Suprapubic skin (tissue), 4 donors: ENCODE data around the gene DAND5. TPM values are rescaled to one million over a fixed set of nuclear protein-coding genes. Genes with fewer than 3 reads are reported as not detected.

Experiments used
- DNase-seq, 2 donors: peaks; one replicate each; pipeline ENCODE4 v3.0.0-alpha.2; 2019; ENCODE audit warnings: low spot score in 2 of 2
- H3K27ac ChIP-seq: fragments of 200-600 bp; sonication (generic); one replicate; pipeline ENCODE4 v1.5.1; 2019
- H3K27me3 ChIP-seq: fragments of 200-600 bp; sonication (generic); one replicate; pipeline ENCODE4 v1.5.1; 2019
- H3K36me3 ChIP-seq: fragments of 200-600 bp; sonication (generic); one replicate; pipeline ENCODE4 v1.5.1; 2019
- H3K4me1 ChIP-seq: fragments of 200-600 bp; sonication (generic); one replicate; pipeline ENCODE4 v1.5.1; 2019
- H3K4me3 ChIP-seq: fragments of 200-600 bp; sonication (generic); one replicate; pipeline ENCODE4 v1.5.1; 2019; ENCODE audit warnings: mild to moderate bottlenecking
- H3K9me3 ChIP-seq: fragments of 200-600 bp; sonication (generic); one replicate; pipeline ENCODE4 v1.5.1; 2019
- CTCF ChIP-seq, 2 donors: fragments of 200-600 bp in 1 of 2; fragments of 450-650 bp in 1 of 2; sonication (generic) in 1 of 2; IDR thresholded peaks; one replicate each; pipeline ENCODE4 v1.5.1; 2016 to 2019; ENCODE audit warnings: antibody characterized with exemption in 2 of 2, mild to moderate bottlenecking in 1 of 2, moderate library complexity in 1 of 2
- EP300 ChIP-seq: sonication (generic); formaldehyde crosslinking; IDR thresholded peaks from one replicate; pipeline ENCODE4 v1.6.1; 2017; ENCODE audit warnings: antibody characterized with exemption
- POLR2A ChIP-seq, 2 donors: fragments of 450-650 bp; IDR thresholded peaks; one replicate each; pipeline ENCODE4 v1.6.1; 2017; ENCODE audit warnings: antibody characterized with exemption in 2 of 2, mild to moderate bottlenecking in 2 of 2, moderate library complexity in 2 of 2
- POLR2AphosphoS5 ChIP-seq, 3 donors: sonication (generic); formaldehyde crosslinking; IDR thresholded peaks; one replicate each; pipeline ENCODE4 v1.6.1; 2017; ENCODE audit warnings: antibody characterized with exemption in 3 of 3
- WGBS: methylation state at CpG from one replicate; pipeline ENCODE4 v1.1.5; 2018; 5-methylcytosine and 5-hydroxymethylcytosine counted together
- total RNA-seq, 4 donors: library from RNA; depleted of rRNA; stranded (reverse); fragments of >200 nt; gene quantifications; one replicate each; pipeline ENCODE4 v1.1.0, GENCODE V29; 2016

Gene DAND5
- total RNA-seq, 4 donors from 2014 or later = not detected

GRCh38 chr19:13015361-13016223 lies 46.2 kb downstream of the DAND5 start:
- H3K27me3 ChIP-seq = no peaks in the 10 kb centered on the region
- H3K4me1 ChIP-seq = peaks cover 95% of the 10 kb centered on the region
- no peak for TF ChIP-seq POLR2A (IDR thresholded peaks at IDR 0.05)
- TF ChIP-seq CTCF (IDR thresholded peaks at IDR 0.05) = no peak
- TF ChIP-seq EP300 = no peak
- TF ChIP-seq POLR2AphosphoS5 (IDR thresholded peaks at IDR 0.05) = no peak
- peak overlapping the region; percentile 97 for H3K27ac ChIP-seq
- H3K36me3 ChIP-seq = no peaks in the 10 kb centered on the region
- WGBS = 24% methylated on average over 9 of the region's 12 CpGs
- no peaks in the 10 kb centered on the region for H3K9me3 ChIP-seq
- H3K4me3 ChIP-seq = peak overlapping the region; percentile 50
- DNase-seq = no peak

GRCh38 chr19:13016245-13016627 lies 46.9 kb downstream of the DAND5 start:
- Histone ChIP-seq H3K27me3 (no peaks in the 10 kb centered on the region), H3K9me3 (no peaks in the 10 kb centered on the region), H3K27ac (peak overlapping the region; percentile 97), H3K4me1 (peaks cover 95% of the 10 kb centered on the region), H3K4me3 (peak overlapping the region; percentile 36), H3K36me3 (no peaks in the 10 kb centered on the region)
- WGBS = 27% methylated on average over 7 of the region's 7 CpGs
- TF ChIP-seq POLR2AphosphoS5 (IDR thresholded peaks at IDR 0.05) = no peak
- TF ChIP-seq POLR2A (IDR thresholded peaks at IDR 0.05) = no peak
- TF ChIP-seq EP300 = no peak
- no peak for TF ChIP-seq CTCF (IDR thresholded peaks at IDR 0.05)
- no peak for DNase-seq

GRCh38 chr19:13016628-13017305 lies 47.4 kb downstream of the DAND5 start:
- TF ChIP-seq POLR2A (IDR thresholded peaks at IDR 0.05) (no peak), POLR2AphosphoS5 (IDR thresholded peaks at IDR 0.05) (no peak), CTCF (IDR thresholded peaks at IDR 0.05) (no peak), EP300 (no peak)
- H3K4me3 ChIP-seq = peak overlapping the region; percentile 36
- no peak for DNase-seq
- H3K36me3 ChIP-seq = no peaks in the 10 kb centered on the region
- 26% methylated on average over 22 of the region's 22 CpGs for WGBS
- peak overlapping the region; percentile 97 for H3K27ac ChIP-seq
- H3K27me3 ChIP-seq = no peaks in the 10 kb centered on the region
- H3K4me1 ChIP-seq = peaks cover 95% of the 10 kb centered on the region
- H3K9me3 ChIP-seq = no peaks in the 10 kb centered on the region

- no peak for DNase-seq
- TF ChIP-seq POLR2AphosphoS5 (IDR thresholded peaks at IDR 0.05) = no peak
- no peak for TF ChIP-seq EP300
- no peak for TF ChIP-seq POLR2A (IDR thresholded peaks at IDR 0.05)
- TF ChIP-seq CTCF (IDR thresholded peaks at IDR 0.05) = no peak
- peak overlapping the region; percentile 36 for H3K4me3 ChIP-seq
- WGBS = 25% methylated on average over 14 of the region's 14 CpGs
- no peaks in the 10 kb centered on the region for H3K27me3 ChIP-seq
- no peaks in the 10 kb centered on the region for H3K9me3 ChIP-seq
- H3K36me3 ChIP-seq = no peaks in the 10 kb centered on the region
- H3K4me1 ChIP-seq = peaks cover 95% of the 10 kb centered on the region
- H3K27ac ChIP-seq = peak overlapping the region; percentile 97
Observed at GRCh38 chr19:13017306-13018034, 48.1 kb downstream of the DAND5 start.
